ENCODE data around the gene C4B.

GRCh38 chr6:32047855-32048766, 33.5 kb downstream of the C4B start:
- TF ChIP-seq CTCF (IDR thresholded peaks at IDR 0.05; ENCODE audit: borderline replicate concordance, extremely low read depth, low read length, poor library complexity, severe bottlenecking) (peak; percentile 80), EZH2 (IDR thresholded peaks at IDR 0.05; ENCODE audit: borderline replicate concordance, low read depth, low read length, severe bottlenecking) (no peak)
